ENCODE measurements around the gene MT1F. TPM values are rescaled to one million over a fixed set of nuclear protein-coding genes. Genes with fewer than 3 reads are reported as not detected.

Gene MT1F
- total and polyA plus RNA-seq, 2 donors (not counting 1 experiment from before 2014, with no cell fraction given): 2.1 to 3.2 TPM

GRCh38 chr16:56690420-56691122, 32.8 kb downstream of the MT1F start:
- TF ChIP-seq CTCF (conservative IDR thresholded peaks at IDR 0.05 in 1 of 2, IDR thresholded peaks at IDR 0.05 in 1 of 2; ENCODE audit: low read depth in 1 of 2, low read length in 2 of 2) (no peak), EZH2 (IDR thresholded peaks at IDR 0.05; ENCODE audit: low read length, missing control alignments) (no peak)
- H3K9ac ChIP-seq (ENCODE audit: insufficient read depth, low read length): no peak overlapping the region
- H3K79me2 ChIP-seq (ENCODE audit: control insufficient read depth, insufficient read depth, low read length): no peaks in the 10 kb centered on the region
- no peak overlapping the region for H3K4me2 ChIP-seq (ENCODE audit: extremely low read depth, insufficient read depth, low read length)
- H3K4me3 ChIP-seq (replicated peaks in 1 of 4; ENCODE audit: control extremely low read depth in 1 of 4, insufficient read depth in 1 of 4, low read depth in 3 of 4, low read length in 4 of 4): no peak overlapping the region
- H2AFZ ChIP-seq (ENCODE audit: low read length): no peak overlapping the region
- H4K20me1 ChIP-seq (ENCODE audit: control insufficient read depth, extremely low read depth, insufficient read depth, low read length): no peaks in the 10 kb centered on the region
- H3K36me3 ChIP-seq (ENCODE audit: control insufficient read depth, insufficient read depth, low read length): no peaks in the 10 kb centered on the region
- no peak overlapping the region for H3K27ac ChIP-seq (ENCODE audit: insufficient read depth, low read length)
- no peaks in the 10 kb centered on the region for H3K9me3 ChIP-seq (ENCODE audit: control insufficient read depth, insufficient read depth, low read depth, low read length)
- DNase-seq (ENCODE audit: low read depth in 2 of 2): no peak
- H3K4me1 ChIP-seq (ENCODE audit: control insufficient read depth, extremely low read depth, insufficient read depth, low read length): no peaks in the 10 kb centered on the region
- H3K27me3 ChIP-seq (ENCODE audit: control insufficient read depth, insufficient read depth, low read length): no peaks in the 10 kb centered on the region

GRCh38 chr16:56691885-56692284, 34.1 kb downstream of the MT1F start:
- H3K36me3 ChIP-seq (ENCODE audit: control insufficient read depth, insufficient read depth, low read length): no peaks in the 10 kb centered on the region
- H2AFZ ChIP-seq (ENCODE audit: low read length): no peak overlapping the region
- peak in 1 of 2 donors; percentile 39 for DNase-seq (ENCODE audit: low read depth in 2 of 2)
- no peaks in the 10 kb centered on the region for H3K79me2 ChIP-seq (ENCODE audit: control insufficient read depth, insufficient read depth, low read length)
- no peak overlapping the region for H3K9ac ChIP-seq (ENCODE audit: insufficient read depth, low read length)
- no peak overlapping the region for H3K4me2 ChIP-seq (ENCODE audit: extremely low read depth, insufficient read depth, low read length)
- no peaks in the 10 kb centered on the region for H4K20me1 ChIP-seq (ENCODE audit: control insufficient read depth, extremely low read depth, insufficient read depth, low read length)
- no peak overlapping the region for H3K4me3 ChIP-seq (replicated peaks in 1 of 4; ENCODE audit: control extremely low read depth in 1 of 4, insufficient read depth in 1 of 4, low read depth in 3 of 4, low read length in 4 of 4)
- H3K4me1 ChIP-seq (ENCODE audit: control insufficient read depth, extremely low read depth, insufficient read depth, low read length): no peaks in the 10 kb centered on the region
- TF ChIP-seq EZH2 (IDR thresholded peaks at IDR 0.05; ENCODE audit: low read length, missing control alignments): no peak
- no peak for TF ChIP-seq CTCF (conservative IDR thresholded peaks at IDR 0.05 in 1 of 2, IDR thresholded peaks at IDR 0.05 in 1 of 2; ENCODE audit: low read depth in 1 of 2, low read length in 2 of 2)
- H3K9me3 ChIP-seq (ENCODE audit: control insufficient read depth, insufficient read depth, low read depth, low read length): no peaks in the 10 kb centered on the region
- no peaks in the 10 kb centered on the region for H3K27me3 ChIP-seq (ENCODE audit: control insufficient read depth, insufficient read depth, low read length)
- H3K27ac ChIP-seq (ENCODE audit: insufficient read depth, low read length): no peak overlapping the region

- H3K27ac ChIP-seq (ENCODE audit: insufficient read depth, low read length): no peak overlapping the region
- no peaks in the 10 kb centered on the region for H3K27me3 ChIP-seq (ENCODE audit: control insufficient read depth, insufficient read depth, low read length)
- no peak overlapping the region for H3K4me3 ChIP-seq (replicated peaks in 1 of 4; ENCODE audit: control extremely low read depth in 1 of 4, insufficient read depth in 1 of 4, low read depth in 3 of 4, low read length in 4 of 4)
- H3K9ac ChIP-seq (ENCODE audit: insufficient read depth, low read length): no peak overlapping the region
- no peaks in the 10 kb centered on the region for H3K79me2 ChIP-seq (ENCODE audit: control insufficient read depth, insufficient read depth, low read length)
- no peak overlapping the region for H3K4me2 ChIP-seq (ENCODE audit: extremely low read depth, insufficient read depth, low read length)
- no peaks in the 10 kb centered on the region for H3K4me1 ChIP-seq (ENCODE audit: control insufficient read depth, extremely low read depth, insufficient read depth, low read length)
- DNase-seq (ENCODE audit: low read depth in 2 of 2): no peak
- no peak overlapping the region for H2AFZ ChIP-seq (ENCODE audit: low read length)
- no peaks in the 10 kb centered on the region for H3K9me3 ChIP-seq (ENCODE audit: control insufficient read depth, insufficient read depth, low read depth, low read length)
- no peaks in the 10 kb centered on the region for H4K20me1 ChIP-seq (ENCODE audit: control insufficient read depth, extremely low read depth, insufficient read depth, low read length)
- TF ChIP-seq EZH2 (IDR thresholded peaks at IDR 0.05; ENCODE audit: low read length, missing control alignments): no peak
- TF ChIP-seq CTCF (conservative IDR thresholded peaks at IDR 0.05 in 1 of 2, IDR thresholded peaks at IDR 0.05 in 1 of 2; ENCODE audit: low read depth in 1 of 2, low read length in 2 of 2): no peak
- H3K36me3 ChIP-seq (ENCODE audit: control insufficient read depth, insufficient read depth, low read length): no peaks in the 10 kb centered on the region
Measured at GRCh38 chr16:56695246-56695645, 37.5 kb downstream of the MT1F start.

Data from fibroblast of lung (primary cell).